GM23248 (cell line): ENCODE data around the gene SLC25A10.

Experiments
- EZH2 ChIP-seq: fragments of 200-600 bp; sonication (generic); IDR thresholded peaks from 2 replicates; pipeline ENCODE4 v1.6.1; 2018; ENCODE audit warnings: antibody characterized with exemption, mild to moderate bottlenecking; ENCODE audit not compliant: insufficient read depth, poor library complexity, severe bottlenecking
- EZH2phosphoT487 ChIP-seq: fragments of 200-600 bp; sonication (generic); IDR thresholded peaks from 2 replicates; pipeline ENCODE4 v1.6.1; 2018; ENCODE audit warnings: antibody characterized with exemption, moderate library complexity, mild to moderate bottlenecking, low read depth; ENCODE audit not compliant: insufficient read depth

DNA sequence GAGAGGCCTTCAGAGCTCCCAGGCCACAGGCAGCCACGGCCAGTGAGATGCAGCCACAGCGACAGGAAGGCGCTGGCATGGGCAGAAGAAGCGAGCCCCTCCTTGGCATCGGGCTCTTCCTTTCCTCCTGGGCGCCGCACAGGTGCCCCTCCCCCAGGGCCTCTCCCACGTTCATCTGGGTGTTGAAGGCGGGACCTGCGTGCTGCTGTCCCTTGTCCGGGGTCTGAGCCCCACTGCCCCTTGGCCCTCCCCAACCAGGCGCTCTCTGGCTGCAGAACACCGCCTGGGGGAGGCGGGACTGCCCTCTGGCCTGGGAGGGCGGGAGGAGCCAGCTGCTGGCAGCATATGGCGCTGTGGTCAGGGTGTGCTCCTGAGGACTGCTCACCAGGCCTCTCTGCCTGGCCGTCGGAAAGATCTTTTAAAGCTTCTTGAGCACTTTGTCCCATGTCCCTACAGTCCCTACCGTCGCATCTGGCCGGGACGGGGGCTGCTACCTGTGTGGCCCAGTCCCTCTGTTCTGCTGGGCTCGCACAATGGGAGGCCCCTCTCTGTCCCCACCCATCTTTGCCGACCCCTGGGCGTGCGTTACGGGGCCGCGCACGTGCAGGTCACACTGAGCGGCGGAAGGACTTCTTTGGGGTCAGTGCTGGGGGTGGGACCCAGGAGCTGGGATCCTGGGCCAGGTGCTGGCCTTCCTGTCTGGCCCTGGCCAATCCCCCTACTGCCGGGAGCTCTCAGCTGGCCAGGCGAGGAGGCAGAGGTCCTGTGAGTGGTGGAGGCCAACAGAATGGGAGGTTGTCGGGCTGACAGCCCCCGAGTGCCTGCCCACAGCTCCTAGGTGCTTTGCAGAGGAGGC, 1.7 kb downstream of the SLC25A10 start:
- TF ChIP-seq EZH2 (no peak), EZH2phosphoT487 (no peak)
